ENCODE results near the gene FHIT.

- TF ChIP-seq CTCF (IDR thresholded peaks at IDR 0.05), result no peak
- no peak for TF ChIP-seq POLR2A (IDR thresholded peaks at IDR 0.05)
- no peak for TF ChIP-seq POLR2AphosphoS5 (IDR thresholded peaks at IDR 0.05)
- TF ChIP-seq EP300 (IDR thresholded peaks at IDR 0.05), result no peak
Measured at GRCh38 chr3:59854061-59854709, 1397.1 kb downstream of the FHIT start.
